Body of pancreas (tissue), 4 donors: ENCODE measurements around the gene ANAPC2. TPM values are rescaled to one million over a fixed set of nuclear protein-coding genes. Genes with fewer than 3 reads are reported as not detected.

Experiments used
- ATAC-seq: fragments of 150-250 bp; one replicate; pipeline ENCODE4 v1.9.1; 2016
- DNase-seq, 4 donors: peaks; one replicate each; pipeline ENCODE4 v3.0.0-alpha.2; 2019
- H3K27ac ChIP-seq, 4 donors: fragments of 200-600 bp; sonication (generic); 1 replicate in 3 of 4; 2 replicates in 1 of 4; pipeline versions ENCODE4 v1.5.1 to v1.6.1; 2016 to 2019; ENCODE audit warnings: mild to moderate bottlenecking in 1 of 4, mixed read lengths in 1 of 4, moderate library complexity in 1 of 4
- H3K27me3 ChIP-seq, 2 donors: fragments of 200-600 bp; sonication (generic); one replicate each; pipeline ENCODE4 v1.6.0; 2016; ENCODE audit warnings: mild to moderate bottlenecking in 1 of 2
- H3K36me3 ChIP-seq, 2 donors: fragments of 200-600 bp; sonication (generic); replicated peaks in 1 of 2; 2 replicates each; pipeline ENCODE4 v1.5.1; 2016; ENCODE audit warnings: low read depth in 2 of 2; ENCODE audit not compliant: insufficient read depth in 1 of 2
- H3K4me1 ChIP-seq: fragments of 200-600 bp; sonication (generic); one replicate; pipeline ENCODE4 v1.6.0; 2016
- H3K4me3 ChIP-seq, 2 donors: fragments of 200-600 bp; sonication (generic); 1 replicate in 1 of 2; 2 replicates in 1 of 2; pipeline ENCODE4 v1.5.1; 2016 to 2019
- H3K9me3 ChIP-seq, 3 donors: fragments of 200-600 bp; sonication (generic); 1 replicate in 2 of 3; 2 replicates in 1 of 3; pipeline ENCODE4 v1.5.1; 2016
- CTCF ChIP-seq, 7 experiments: fragments of 450-650 bp in 4 of 7; fragments of 200-600 bp in 3 of 7; sonication (generic) in 3 of 7; IDR thresholded peaks; one replicate each; pipeline ENCODE4 v1.5.1; 2016 to 2019; ENCODE audit warnings: antibody characterized with exemption in 7 of 7
- POLR2A ChIP-seq, 3 donors: fragments of 450-650 bp; IDR thresholded peaks; one replicate each; pipeline ENCODE4 v1.6.1; 2016; ENCODE audit warnings: antibody characterized with exemption in 3 of 3, mild to moderate bottlenecking in 2 of 3
- WGBS, 2 donors: methylation state at CpG; one replicate each; pipeline ENCODE4 v1.1.5; 2017; 5-methylcytosine and 5-hydroxymethylcytosine counted together
- intact Hi-C: fragments of 100-400 bp; cut with DNase I; formaldehyde crosslinking; loops from one replicate; pipeline ENCODE4 v1.15.1; 2023
- total RNA-seq, 2 donors: library from RNA; depleted of rRNA; stranded (reverse); fragments of >200 nt; gene quantifications; one replicate each; pipeline ENCODE4 v1.1.0, GENCODE V29; 2016

Gene ANAPC2
- total RNA-seq, 2 donors from 2014 or later, result 24.1 to 51.7 TPM

DNA sequence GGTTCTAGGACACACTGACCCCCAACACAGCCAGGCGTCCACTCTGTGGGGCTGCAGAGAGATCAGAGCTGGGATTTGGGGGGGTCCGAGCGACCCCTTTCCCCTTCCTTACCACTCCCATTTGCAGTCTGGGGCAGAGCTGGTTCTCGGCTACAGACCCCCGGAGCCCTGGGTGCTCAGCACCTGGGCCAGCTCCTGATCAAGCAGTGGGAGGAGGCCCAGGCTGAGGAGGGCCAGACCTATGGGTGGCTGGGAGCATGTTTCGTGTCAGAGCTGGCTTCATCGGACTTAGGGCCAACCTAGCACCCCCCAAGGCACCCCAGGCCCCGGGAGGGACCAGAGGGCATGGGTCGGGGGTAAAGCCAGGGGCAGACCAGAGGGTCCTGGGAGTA, 41.8 kb downstream of the ANAPC2 start:
- no peak for ATAC-seq
- 53 to 59% methylated on average over 3 to 8 of the region's 9 CpGs for WGBS, 2 donors
- Histone ChIP-seq H3K36me3 (no peaks in the 10 kb centered on the region), H3K4me1 (no peaks in the 10 kb centered on the region), H3K27me3 (peaks cover 0 to 5% of the 10 kb centered on the region in 2 donors), H3K4me3 (no peak overlapping the region), H3K9me3 (no peaks in the 10 kb centered on the region), H3K27ac (no peak overlapping the region)
- no peak for DNase-seq
- intact Hi-C loops, result no loop called here
- TF ChIP-seq POLR2A (IDR thresholded peaks at IDR 0.05) (no peak), CTCF (IDR thresholded peaks at IDR 0.05) (no peak)

DNA sequence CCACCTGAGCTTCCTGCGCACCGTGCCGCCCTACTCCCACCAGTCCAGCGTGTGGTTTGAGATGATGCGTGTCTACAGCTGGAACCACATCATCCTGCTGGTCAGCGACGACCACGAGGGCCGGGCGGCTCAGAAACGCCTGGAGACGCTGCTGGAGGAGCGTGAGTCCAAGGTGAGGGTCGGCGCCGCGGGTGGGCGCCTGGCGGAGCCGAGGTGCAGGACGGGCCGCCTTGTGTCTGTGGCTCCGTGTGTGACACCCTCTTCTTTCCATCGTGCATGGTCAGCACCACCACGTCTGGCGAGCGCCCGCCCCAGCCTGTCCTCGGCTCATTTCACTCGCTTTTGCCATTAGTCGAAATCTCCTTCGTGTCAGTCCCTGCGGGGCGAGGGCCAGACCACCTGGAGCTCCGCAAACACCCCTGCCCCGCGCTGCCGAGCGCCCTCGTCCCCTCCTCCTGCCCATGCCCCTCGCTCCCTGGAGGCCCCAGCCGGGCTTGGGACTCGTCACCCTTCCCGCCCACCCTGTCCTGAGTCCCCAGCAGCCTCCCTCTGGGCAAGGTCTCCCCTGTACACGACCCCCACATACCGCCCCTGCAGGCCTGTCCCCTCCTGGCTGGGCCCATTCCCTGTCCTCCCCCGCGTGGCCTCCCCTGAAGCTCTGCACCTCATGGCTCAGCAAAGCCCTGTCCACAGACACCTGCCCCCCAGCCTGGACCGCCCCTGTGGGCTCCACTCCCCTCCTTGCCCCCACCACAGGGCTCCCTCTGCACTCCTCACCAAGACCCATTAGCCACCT, 42.4 kb downstream of the ANAPC2 start:
- intact Hi-C loops, result no loop called here
- peaks cover 0 to 5% of the 10 kb centered on the region in 2 donors for H3K27me3 ChIP-seq
- ATAC-seq (no peak), DNase-seq (no peak)
- H3K27ac ChIP-seq, result no peak overlapping the region
- H3K4me3 ChIP-seq, result no peak overlapping the region
- no peaks in the 10 kb centered on the region for H3K4me1 ChIP-seq
- TF ChIP-seq CTCF (IDR thresholded peaks at IDR 0.05) (no peak), POLR2A (IDR thresholded peaks at IDR 0.05) (no peak)
- H3K9me3 ChIP-seq, result no peaks in the 10 kb centered on the region
- H3K36me3 ChIP-seq, result no peaks in the 10 kb centered on the region
- WGBS, 2 donors, result 48 to 57% methylated on average over 16 to 33 of the region's 49 CpGs

GRCh38 chr9:137143459-137143858, 44.9 kb downstream of the ANAPC2 start:
- Histone ChIP-seq H3K27me3 (peaks cover 0 to 16% of the 10 kb centered on the region in 2 donors), H3K27ac (no peak overlapping the region), H3K9me3 (no peaks in the 10 kb centered on the region), H3K36me3 (no peaks in the 10 kb centered on the region), H3K4me3 (no peak overlapping the region), H3K4me1 (peaks cover 8% of the 10 kb centered on the region)
- ATAC-seq (no peak), DNase-seq (no peak)
- WGBS, 2 donors, result 63 to 65% methylated on average over 4 of the region's 4 CpGs
- intact Hi-C loops, result no loop called here
- TF ChIP-seq POLR2A (IDR thresholded peaks at IDR 0.05), result no peak
- no peak for TF ChIP-seq CTCF (IDR thresholded peaks at IDR 0.05)

- Histone ChIP-seq H3K27ac (no peak overlapping the region), H3K4me3 (no peak overlapping the region), H3K36me3 (no peaks in the 10 kb centered on the region), H3K27me3 (peaks cover 0 to 24% of the 10 kb centered on the region in 2 donors), H3K9me3 (no peaks in the 10 kb centered on the region), H3K4me1 (peaks cover 8% of the 10 kb centered on the region)
- WGBS, 2 donors, result 69 to 72% methylated on average over 20 to 24 of the region's 24 CpGs
- ATAC-seq, result no peak
- intact Hi-C loops, result no loop called here
- no peak for DNase-seq
- TF ChIP-seq POLR2A (IDR thresholded peaks at IDR 0.05) (no peak), CTCF (IDR thresholded peaks at IDR 0.05) (no peak)
Measured at GRCh38 chr9:137141976-137142936, 46.1 kb downstream of the ANAPC2 start.
